H1 (cell line): ENCODE results near the gene KCNMA1. TPM values are rescaled to one million over a fixed set of nuclear protein-coding genes. Genes with fewer than 3 reads are reported as not detected.
A peak's percentile ranks its signal among the peaks of the same experiment; 100 is the strongest.

ENCODE experiments used
- CTCF ChIA-PET: fragments of 300-600 bp; sonication (Branson Sonifier 250); formaldehyde crosslinking; loops from one replicate; lab custom pipeline; 2021; ENCODE audit not compliant: partially characterized antibody; lab: Charles Lee
- POLR2A ChIA-PET: fragments of 300-600 bp; sonication (Branson Sonifier 250); formaldehyde crosslinking; loops from one replicate; lab custom pipeline; 2021; ENCODE audit warnings: inconsistent platforms; ENCODE audit not compliant: partially characterized antibody; lab: Charles Lee
- DNase-seq, 2 experiments: peaks; one replicate each; pipeline versions ENCODE4 v3.0.0 to v3.0.0-alpha.2; 2010 to 2022; ENCODE audit warnings: low spot score in 2 of 2, low read depth in 1 of 2, mixed read lengths in 1 of 2
- FAIRE-seq: peaks from 2 replicates; lab custom pipeline; 2011; peaks lifted over from hg19 to GRCh38; lab: Jason Lieb, UNC
- H2AFZ ChIP-seq: 2 replicates; pipeline ENCODE4 v1.8.1; 2012; ENCODE audit warnings: low read length, inconsistent platforms
- H2AK5ac ChIP-seq: 2 replicates; pipeline ENCODE4 v1.6.1; 2013; ENCODE audit warnings: low read depth, low read length
- H2BK120ac ChIP-seq: replicated peaks from 2 replicates; pipeline ENCODE3; 2013; ENCODE audit warnings: low read depth, low read length, inconsistent platforms
- H2BK12ac ChIP-seq: 2 replicates; pipeline ENCODE4 v1.6.1; 2013; ENCODE audit warnings: low read depth, low read length
- H2BK15ac ChIP-seq: 2 replicates; pipeline ENCODE4 v1.6.1; 2013; ENCODE audit warnings: low read length
- H2BK20ac ChIP-seq: 2 replicates; pipeline ENCODE4 v1.6.1; 2013; ENCODE audit warnings: low read length
- H2BK5ac ChIP-seq: 2 replicates; pipeline ENCODE4 v1.6.1; 2013; ENCODE audit warnings: low read depth, low read length
- H3K14ac ChIP-seq: 2 replicates; pipeline ENCODE4 v1.6.1; 2013; ENCODE audit warnings: inconsistent platforms; ENCODE audit not compliant: insufficient read length
- H3K18ac ChIP-seq: 2 replicates; pipeline ENCODE4 v1.6.1; 2013; ENCODE audit warnings: low read length; ENCODE audit errors: extremely low read depth
- H3K23ac ChIP-seq: 2 replicates; pipeline ENCODE4 v1.6.1; 2013; ENCODE audit warnings: inconsistent platforms; ENCODE audit not compliant: insufficient read length
- H3K23me2 ChIP-seq: 2 replicates; pipeline ENCODE4 v1.6.1; 2013; ENCODE audit warnings: low read depth, low read length
- H3K27ac ChIP-seq: 2 replicates; pipeline ENCODE4 v1.6.1; 2011; ENCODE audit warnings: low read depth, low read length, inconsistent platforms
- H3K27me3 ChIP-seq, 4 experiments: replicated peaks in 1 of 4; 1 replicate in 1 of 4; 2 replicates in 3 of 4; pipeline versions ENCODE4 v1.6.1 to v1.8.1; 2011 to 2013; ENCODE audit warnings: low read length in 3 of 4, mild to moderate bottlenecking in 3 of 4, inconsistent platforms in 2 of 4, mixed read lengths in 2 of 4, moderate library complexity in 1 of 4; ENCODE audit not compliant: control insufficient read depth in 3 of 4, insufficient read depth in 3 of 4; ENCODE audit errors: extremely low read depth in 1 of 4
- H3K36me3 ChIP-seq, 4 experiments: 2 replicates each; pipeline versions ENCODE4 v1.6.1 to v1.8.1; 2011 to 2013; ENCODE audit warnings: mild to moderate bottlenecking in 4 of 4, low read length in 3 of 4, moderate library complexity in 2 of 4, control low read depth in 1 of 4, inconsistent platforms in 1 of 4; ENCODE audit not compliant: insufficient read depth in 4 of 4, control insufficient read depth in 2 of 4
- H3K4ac ChIP-seq: replicated peaks from 2 replicates; pipeline ENCODE3; 2013; ENCODE audit warnings: low read length, low read depth, mixed read lengths, inconsistent platforms; ENCODE audit not compliant: insufficient read length
- H3K4me1 ChIP-seq, 4 experiments: replicated peaks in 1 of 4; 1 replicate in 1 of 4; 2 replicates in 3 of 4; pipeline versions ENCODE4 v1.6.1 to v1.8.1; 2011 to 2013; ENCODE audit warnings: low read length in 3 of 4, inconsistent platforms in 2 of 4, mixed read lengths in 1 of 4; ENCODE audit not compliant: insufficient read depth in 4 of 4, control insufficient read depth in 3 of 4
- H3K4me2 ChIP-seq, 2 experiments: 2 replicates each; pipeline versions ENCODE4 v1.6.1 to v1.8.1; 2011 to 2013; ENCODE audit warnings: low read depth in 2 of 2, low read length in 2 of 2, control low read depth in 1 of 2, inconsistent platforms in 1 of 2, mild to moderate bottlenecking in 1 of 2; ENCODE audit not compliant: insufficient read depth in 1 of 2
- H3K4me3 ChIP-seq, 4 experiments: fragments of 200-600, 300-600 bp in 1 of 4; sonication (generic), shearing (Covaris generic), sonication (Bioruptor Twin) in 1 of 4; 2 replicates each; pipeline versions ENCODE4 v1.5.1 to v1.8.1; 2011 to 2016; ENCODE audit warnings: low read length in 4 of 4, low read depth in 3 of 4, control low read depth in 2 of 4, inconsistent platforms in 2 of 4, mild to moderate bottlenecking in 2 of 4, mixed read lengths in 1 of 4, moderate library complexity in 1 of 4; ENCODE audit not compliant: insufficient read depth in 2 of 4; ENCODE audit errors: extremely low read depth in 1 of 4
- H3K56ac ChIP-seq: replicated peaks from 2 replicates; pipeline ENCODE3; 2013; ENCODE audit warnings: low read depth, mild to moderate bottlenecking, mixed read lengths, low read length, inconsistent platforms; ENCODE audit not compliant: insufficient read length
- H3K79me1 ChIP-seq: 2 replicates; pipeline ENCODE4 v1.6.1; 2013; ENCODE audit warnings: low read depth, low read length, control low read depth
- H3K79me2 ChIP-seq, 2 experiments: 2 replicates each; pipeline versions ENCODE4 v1.6.1 to v1.8.1; 2012 to 2013; ENCODE audit warnings: low read length in 2 of 2, mild to moderate bottlenecking in 2 of 2, inconsistent platforms in 1 of 2; ENCODE audit not compliant: insufficient read depth in 2 of 2, control insufficient read depth in 1 of 2
- H3K9ac ChIP-seq, 4 experiments: replicated peaks in 1 of 4; 1 replicate in 1 of 4; 2 replicates in 3 of 4; pipeline versions ENCODE4 v1.6.1 to v1.8.1; 2011 to 2013; ENCODE audit warnings: low read depth in 3 of 4, low read length in 3 of 4, control low read depth in 2 of 4, mild to moderate bottlenecking in 2 of 4, moderate library complexity in 2 of 4, inconsistent platforms in 1 of 4; ENCODE audit errors: extremely low read depth in 1 of 4
- H3K9me3 ChIP-seq, 2 experiments: 2 replicates each; pipeline versions ENCODE4 v1.6.1 to v1.8.1; 2012 to 2013; ENCODE audit warnings: mild to moderate bottlenecking in 2 of 2, moderate library complexity in 2 of 2, control low read depth in 1 of 2, inconsistent platforms in 1 of 2, low read depth in 1 of 2, low read length in 1 of 2, mixed read lengths in 1 of 2; ENCODE audit not compliant: insufficient read depth in 2 of 2
- H4K20me1 ChIP-seq, 2 experiments: replicated peaks in 1 of 2; 2 replicates each; pipeline versions ENCODE3 to v1.8.1; 2011 to 2013; ENCODE audit warnings: inconsistent platforms in 2 of 2, low read length in 2 of 2, mild to moderate bottlenecking in 1 of 2; ENCODE audit not compliant: insufficient read depth in 2 of 2, control insufficient read depth in 1 of 2
- H4K5ac ChIP-seq: 2 replicates; pipeline ENCODE4 v1.6.1; 2013; ENCODE audit warnings: low read length, low read depth, mixed read lengths, inconsistent platforms; ENCODE audit not compliant: insufficient read length
- H4K8ac ChIP-seq: 2 replicates; pipeline ENCODE4 v1.8.0; 2013; ENCODE audit warnings: mild to moderate bottlenecking, moderate library complexity, low read length, inconsistent platforms; ENCODE audit not compliant: insufficient read depth; ENCODE audit errors: extremely low read depth
- H4K91ac ChIP-seq: replicated peaks from 2 replicates; pipeline ENCODE3; 2013; ENCODE audit warnings: low read length, mixed read lengths, inconsistent platforms; ENCODE audit not compliant: insufficient read length
- ATF3 ChIP-seq: IDR thresholded peaks from 2 replicates; pipeline ENCODE4 v1.6.1; 2011; ENCODE audit warnings: low read depth, mild to moderate bottlenecking, low read length; ENCODE audit not compliant: insufficient read depth
- CEBPB ChIP-seq: IDR thresholded peaks from 2 replicates; pipeline ENCODE4 v1.6.1; 2012; ENCODE audit warnings: low read depth, low read length
- E2F6 ChIP-seq: IDR thresholded peaks from 2 replicates; pipeline ENCODE4 v1.6.1; 2012; ENCODE audit warnings: inconsistent platforms
- HDAC6 ChIP-seq: IDR thresholded peaks from one replicate; pipeline ENCODE4 v1.7.1; 2012; ENCODE audit warnings: low read depth, mild to moderate bottlenecking, inconsistent platforms, low read length, moderate library complexity
- PHF8 ChIP-seq: fragments of 200-600 bp; sonication (generic); conservative IDR thresholded peaks from 2 replicates; pipeline ENCODE4 v1.7.1; 2012; ENCODE audit warnings: low read depth, mild to moderate bottlenecking, inconsistent platforms, low read length, moderate library complexity
- RXRA ChIP-seq: IDR thresholded peaks from 2 replicates; pipeline ENCODE4 v1.6.1; 2011; ENCODE audit warnings: low read depth, mild to moderate bottlenecking, low read length, moderate library complexity; ENCODE audit not compliant: insufficient read depth
- SAP30 ChIP-seq: fragments of 300-600 bp; sonication (generic); IDR thresholded peaks from 2 replicates; pipeline ENCODE4 v1.7.1; 2012; ENCODE audit warnings: low read length, moderate library complexity, mild to moderate bottlenecking, inconsistent platforms; ENCODE audit not compliant: insufficient read depth, insufficient replicate concordance
- SIX5 ChIP-seq: IDR thresholded peaks from 2 replicates; pipeline ENCODE4 v1.6.1; 2011; ENCODE audit warnings: mild to moderate bottlenecking, low read depth, low read length
- TCF12 ChIP-seq: IDR thresholded peaks from 2 replicates; pipeline ENCODE4 v1.6.1; 2011; ENCODE audit warnings: low read depth, mild to moderate bottlenecking, low read length
- WGBS, 2 experiments: shearing (Covaris generic) in 1 of 2; methylation state at CpG; one replicate each; pipeline versions ENCODE4 v1.1.6 to v1.1.7; 2013 to 2015; ENCODE audit warnings: low lambda C conversion rate in 2 of 2, mixed read lengths in 2 of 2, inconsistent platforms in 1 of 2, low coverage in 1 of 2, missing lambda C conversion rate in 1 of 2; ENCODE audit not compliant: insufficient replicate concordance in 2 of 2, insufficient coverage in 1 of 2, insufficient read length in 1 of 2; ENCODE audit errors: extremely low coverage in 1 of 2, missing lambda C conversion rate in 1 of 2; 5-methylcytosine and 5-hydroxymethylcytosine counted together
- polyA plus RNA-seq, 7 experiments: library from polyadenylated mRNA; depleted of rRNA in 3 of 7; stranded (reverse) in 5 of 7; unstranded in 2 of 7; fragments of >200 nt in 5 of 7; fragments of 200-250 nt in 2 of 7; gene quantifications; 1 replicate in 5 of 7; 2 replicates in 1 of 7; 4 replicates in 1 of 7; pipeline versions ENCODE4 v1.2.1 to v1.2.3, GENCODE V29; 2011 to 2013; ENCODE audit warnings: missing spikeins in 2 of 7, mixed read lengths in 2 of 7
- total RNA-seq: library from RNA; stranded (reverse); fragmentation: NEBNext Ultra II Directional; extraction: Animal tissue kit (Norgen Biotek cat#: 25700); gene quantifications from 2 replicates; pipeline ENCODE4 v1.2.1, GENCODE V29; 2021
- TF ChIP-seq, protein P1 (sequence below), 3 experiments: IDR thresholded peaks; 1 replicate in 2 of 3; 2 replicates in 1 of 3; pipeline versions ENCODE4 v1.5.1 to v1.6.1; 2011; ENCODE audit warnings: low read length in 3 of 3, mild to moderate bottlenecking in 3 of 3, inconsistent platforms in 2 of 3, low read depth in 1 of 3, moderate library complexity in 1 of 3; ENCODE audit not compliant: insufficient read depth in 1 of 3; ENCODE audit errors: control extremely low read depth in 1 of 3

Gene KCNMA1
- total and polyA plus RNA-seq, 2 of the 8 experiments (the other 6 are each of a cell fraction or from before 2014, with no cell fraction given) = 10.2 to 11.1 TPM

DNA sequence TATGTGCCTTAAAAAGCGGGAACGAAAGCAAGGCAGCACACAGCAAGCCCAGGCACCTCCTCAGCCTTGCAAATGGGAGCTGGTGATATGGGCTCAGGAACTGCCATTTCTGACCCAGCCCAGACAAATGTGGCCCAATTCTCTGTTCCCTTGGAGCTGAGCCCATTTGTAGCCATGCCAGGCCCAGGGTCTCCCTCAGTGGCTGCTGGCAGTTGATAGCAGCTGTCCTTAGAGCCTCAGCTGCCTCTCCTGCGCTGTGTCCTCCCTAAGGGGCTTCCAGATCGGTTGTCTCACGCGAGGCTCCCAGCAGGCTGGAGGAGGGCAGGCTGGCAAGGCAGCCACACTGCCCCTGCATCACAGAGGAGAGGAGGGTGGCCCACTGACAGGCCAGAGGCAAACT is 275.8 kb downstream of the KCNMA1 start:
- FAIRE-seq = no peak
- no peaks in the 10 kb centered on the region for H4K20me1 ChIP-seq
- no peaks in the 10 kb centered on the region for H3K79me2 ChIP-seq
- no peak overlapping the region for H2BK15ac ChIP-seq
- no peak overlapping the region for H3K27ac ChIP-seq
- CTCF ChIA-PET = interaction anchor here (1.0 to 1.9 kb wide), 4 partner anchors 16 to 282 kb away, joined by 3 to 5 read pairs (median 4); no protein-coding TSS in a partner anchor
- no peaks in the 10 kb centered on the region; the same call in 1 of the 2 replicates for H3K23me2 ChIP-seq
- H4K91ac ChIP-seq = peak overlapping the region; percentile 48
- 83% methylated on average over 6 of the region's 6 CpGs; no CpG with 5 or more reads in 1 of the 2 experiments for WGBS, 2 experiments
- no peak overlapping the region for H2AK5ac ChIP-seq
- peak overlapping the region; percentile 35; the same call in 1 of the 2 replicates for H2BK12ac ChIP-seq
- H2BK5ac ChIP-seq = no peak overlapping the region
- no peak overlapping the region for H3K4me3 ChIP-seq
- H4K8ac ChIP-seq = peak overlapping the region; percentile 52
- no peak overlapping the region for H4K5ac ChIP-seq
- H3K18ac ChIP-seq = no peak overlapping the region
- no peaks in the 10 kb centered on the region; a peak in 1 of 4 replicates for H3K9me3 ChIP-seq
- H2AFZ ChIP-seq = no peak overlapping the region
- peaks cover 0 to 2% (median 0%) of the 10 kb centered on the region in 4 experiments; a peak in 2 of 7 replicates for H3K4me1 ChIP-seq
- H3K23ac ChIP-seq = no peak overlapping the region
- H3K79me1 ChIP-seq = no peaks in the 10 kb centered on the region
- H3K36me3 ChIP-seq = no peaks in the 10 kb centered on the region
- H3K14ac ChIP-seq = no peak overlapping the region
- POLR2A ChIA-PET = no interaction called here
- peak overlapping the region in 1 of 4 experiments; percentile 20; a peak in 2 of 7 replicates for H3K9ac ChIP-seq
- no peak overlapping the region for H2BK120ac ChIP-seq
- H3K4me2 ChIP-seq = no peak overlapping the region
- H2BK20ac ChIP-seq = no peak overlapping the region; the same call in 1 of the 2 replicates
- DNase-seq = no peak
- H3K27me3 ChIP-seq = no peaks in the 10 kb centered on the region
- no peak overlapping the region for H3K56ac ChIP-seq
- no peak overlapping the region for H3K4ac ChIP-seq
- TF ChIP-seq SAP30 (no peak), ATF3 (no peak), TCF12 (no peak), PHF8 (no peak), RXRA (no peak), SIX5 (no peak), HDAC6 (no peak), CEBPB (no peak), E2F6 (no peak)
- TF ChIP-seq, protein P1, sequence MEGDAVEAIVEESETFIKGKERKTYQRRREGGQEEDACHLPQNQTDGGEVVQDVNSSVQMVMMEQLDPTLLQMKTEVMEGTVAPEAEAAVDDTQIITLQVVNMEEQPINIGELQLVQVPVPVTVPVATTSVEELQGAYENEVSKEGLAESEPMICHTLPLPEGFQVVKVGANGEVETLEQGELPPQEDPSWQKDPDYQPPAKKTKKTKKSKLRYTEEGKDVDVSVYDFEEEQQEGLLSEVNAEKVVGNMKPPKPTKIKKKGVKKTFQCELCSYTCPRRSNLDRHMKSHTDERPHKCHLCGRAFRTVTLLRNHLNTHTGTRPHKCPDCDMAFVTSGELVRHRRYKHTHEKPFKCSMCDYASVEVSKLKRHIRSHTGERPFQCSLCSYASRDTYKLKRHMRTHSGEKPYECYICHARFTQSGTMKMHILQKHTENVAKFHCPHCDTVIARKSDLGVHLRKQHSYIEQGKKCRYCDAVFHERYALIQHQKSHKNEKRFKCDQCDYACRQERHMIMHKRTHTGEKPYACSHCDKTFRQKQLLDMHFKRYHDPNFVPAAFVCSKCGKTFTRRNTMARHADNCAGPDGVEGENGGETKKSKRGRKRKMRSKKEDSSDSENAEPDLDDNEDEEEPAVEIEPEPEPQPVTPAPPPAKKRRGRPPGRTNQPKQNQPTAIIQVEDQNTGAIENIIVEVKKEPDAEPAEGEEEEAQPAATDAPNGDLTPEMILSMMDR (IDR thresholded peaks at IDR 0.05; ENCODE audit: control extremely low read depth in 1 of 3, insufficient read depth in 1 of 3, low read depth in 1 of 3, low read length in 3 of 3) = no peak
